T-helper 1 cell treated with Interleukin-12 subunit alpha and Interleukin-12 subunit beta and Interleukin-4 antibody, amounts not matched to agents 30 ng/mL and 1 ng/mL, for 36 hours (primary cell): ENCODE results near the gene COG3. TPM values are rescaled to one million over a fixed set of nuclear protein-coding genes. Genes with fewer than 3 reads are reported as not detected.

ENCODE experiments used
- intact Hi-C: fragments of 100-400 bp; cut with micrococcal nuclease; formaldehyde crosslinking; loops from one replicate; pipeline ENCODE4 v1.15.1; 2024
- total RNA-seq: library from RNA; stranded (reverse); gene quantifications from 2 replicates; pipeline ENCODE4 v1.2.3, GENCODE V29; 2022

COG3 gene
- total RNA-seq, 1 donor from 2014 or later = 29.1 TPM

- intact Hi-C loops = no loop called here
These were observed 78.1 kb downstream of the COG3 start for GRCh38 chr13:45542878-45543277.

GRCh38 chr13:45544520-45544919, 79.8 kb downstream of the COG3 start:
- intact Hi-C loops = no loop called here

DNA sequence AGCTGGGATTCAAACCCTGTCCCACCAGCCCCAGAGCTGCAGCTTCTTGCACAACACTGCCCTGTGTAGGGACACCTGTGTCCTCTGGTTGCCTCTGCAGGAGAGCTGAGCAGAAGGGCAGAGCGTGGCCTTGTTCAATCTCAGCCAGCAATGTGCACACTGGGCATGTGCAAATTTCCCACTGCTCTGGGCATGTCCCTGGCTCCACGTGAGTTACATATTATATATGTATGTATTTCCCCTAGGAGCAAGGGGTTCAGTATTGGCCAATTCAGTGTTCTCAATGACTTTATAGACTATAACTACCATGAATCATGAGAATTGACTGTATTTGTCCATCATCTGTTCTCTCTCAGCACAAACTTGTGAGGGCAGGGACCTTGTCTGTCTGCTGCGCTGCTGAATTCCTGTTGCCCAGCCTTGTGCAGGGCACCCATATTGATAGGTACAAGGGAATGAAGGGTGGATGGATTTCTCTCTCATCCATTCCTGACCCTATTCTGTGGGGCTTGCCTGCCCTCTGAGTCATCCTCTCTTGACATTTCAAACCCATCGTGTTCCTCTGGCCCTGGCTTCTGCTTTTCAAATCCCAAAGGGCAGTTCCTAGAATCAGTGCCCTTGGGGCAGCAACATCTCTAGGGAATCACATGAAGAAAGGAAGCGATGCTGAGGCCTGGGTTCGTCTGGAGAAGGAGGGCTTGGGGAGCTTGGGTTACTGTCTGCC, 81.1 kb downstream of the COG3 start:
- intact Hi-C loops = no loop called here

- intact Hi-C loops = no loop called here
These were observed 81.6 kb downstream of the COG3 start for GRCh38 chr13:45546410-45546765.

GRCh38 chr13:45548281-45548680, 83.5 kb downstream of the COG3 start:
- intact Hi-C loops = no loop called here

DNA sequence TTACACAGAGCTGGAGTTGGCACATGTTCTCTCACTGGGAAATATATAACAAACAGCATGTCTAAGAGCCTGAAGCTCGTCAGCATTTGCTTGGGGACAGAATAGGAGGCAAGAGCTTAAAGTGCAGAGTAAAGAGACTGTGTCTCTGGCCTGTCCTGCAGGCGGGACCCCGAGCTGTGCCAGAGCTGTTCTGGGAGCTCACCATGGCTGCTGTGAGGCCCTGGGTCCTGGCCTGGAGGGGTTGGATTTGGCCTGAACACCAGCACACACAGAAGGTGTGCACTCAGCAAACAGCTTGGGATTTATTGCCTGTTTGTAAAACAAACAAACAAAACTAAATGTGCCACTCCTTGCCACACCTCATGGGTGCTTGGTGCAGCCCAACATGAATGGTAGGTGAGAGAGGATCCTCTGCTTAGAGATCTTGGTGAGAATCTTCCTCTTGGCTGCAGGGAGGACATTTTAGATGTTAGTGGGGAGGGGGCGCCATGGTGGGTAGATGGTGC, 89.9 kb downstream of the COG3 start:
- intact Hi-C loops = no loop called here

DNA sequence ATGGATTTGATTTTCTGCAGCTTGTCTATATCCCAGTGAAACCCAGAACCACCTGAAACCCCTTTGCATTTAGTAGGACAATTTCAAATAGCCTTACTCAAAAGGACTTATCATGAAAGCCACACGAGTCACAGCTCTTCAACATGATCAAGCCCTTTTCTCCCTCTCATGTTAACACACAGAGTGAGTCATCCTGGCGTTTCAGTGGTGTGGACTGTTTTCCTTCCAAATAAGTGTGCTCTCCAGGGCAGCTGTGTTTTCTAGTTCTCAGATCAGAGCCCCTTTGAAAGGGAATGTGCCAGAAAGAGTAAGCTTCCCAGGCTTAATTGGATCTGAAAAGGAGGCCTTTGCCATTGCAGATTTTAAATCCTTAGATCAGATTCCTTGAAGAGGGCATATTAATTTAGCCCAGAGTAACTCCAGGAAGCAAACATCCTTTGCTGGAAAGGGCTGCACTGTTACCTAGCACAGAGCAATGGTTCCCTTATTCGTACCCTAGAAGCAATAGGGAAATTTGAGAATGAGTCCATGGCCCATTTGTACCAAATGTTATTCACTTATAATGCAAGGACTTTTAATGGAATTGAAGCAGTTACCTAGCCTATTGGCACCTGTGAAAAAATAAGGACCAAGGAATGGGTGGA, 99.5 kb downstream of the COG3 start:
- intact Hi-C loops = no loop called here

DNA sequence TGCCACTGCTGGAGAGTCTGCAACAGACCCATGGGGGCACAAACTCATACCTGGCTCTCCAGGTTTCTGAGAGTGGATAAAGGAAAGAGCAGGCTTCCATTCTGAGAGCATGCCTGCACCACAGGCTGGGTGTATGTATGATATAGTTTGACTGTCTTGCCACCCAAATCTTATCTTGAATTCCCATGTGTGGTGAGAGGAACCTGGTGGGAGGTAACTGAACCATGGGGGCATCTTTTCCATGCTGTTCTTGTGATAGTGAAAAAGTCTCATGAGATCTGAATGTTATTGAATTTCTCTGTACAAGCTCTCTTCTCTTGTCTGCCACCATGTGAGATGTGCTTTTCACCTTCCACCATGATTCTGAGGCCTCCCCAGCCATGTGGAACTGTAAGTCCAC, 100.6 kb downstream of the COG3 start:
- intact Hi-C loops = no loop called here

DNA sequence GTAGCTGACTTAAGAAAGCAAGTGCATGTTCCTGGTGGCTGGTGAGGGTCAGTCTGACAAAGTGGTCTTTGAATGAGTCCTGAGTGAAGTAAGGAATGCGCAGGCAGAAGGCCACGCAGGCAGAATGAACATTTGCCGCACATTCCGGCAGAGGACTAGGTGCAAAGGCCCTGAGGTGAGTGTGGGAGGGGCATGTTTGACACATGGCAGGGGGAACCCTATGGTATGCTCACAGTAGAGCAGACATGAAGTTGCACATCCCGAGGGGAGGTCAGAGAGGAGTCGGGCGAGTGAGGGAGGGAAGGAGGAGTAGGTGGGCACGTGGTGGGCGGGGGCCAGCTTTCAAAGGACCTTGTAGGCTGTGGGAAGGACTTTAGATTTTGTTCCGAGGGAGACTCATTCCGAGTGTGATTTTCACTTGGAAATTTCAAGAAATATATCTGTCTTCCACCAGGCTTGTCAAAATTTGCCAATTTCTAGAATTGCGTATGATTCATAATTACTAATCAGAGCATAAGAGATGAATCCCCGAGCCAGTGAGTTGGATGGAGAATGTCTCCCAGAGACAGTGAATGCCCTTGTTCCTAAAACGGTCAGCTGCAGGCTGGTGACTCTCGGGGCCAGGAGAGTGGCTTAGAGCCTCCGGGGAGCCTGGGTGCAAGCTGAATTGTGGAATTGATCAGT, 110.5 kb downstream of the COG3 start:
- intact Hi-C loops = no loop called here

DNA sequence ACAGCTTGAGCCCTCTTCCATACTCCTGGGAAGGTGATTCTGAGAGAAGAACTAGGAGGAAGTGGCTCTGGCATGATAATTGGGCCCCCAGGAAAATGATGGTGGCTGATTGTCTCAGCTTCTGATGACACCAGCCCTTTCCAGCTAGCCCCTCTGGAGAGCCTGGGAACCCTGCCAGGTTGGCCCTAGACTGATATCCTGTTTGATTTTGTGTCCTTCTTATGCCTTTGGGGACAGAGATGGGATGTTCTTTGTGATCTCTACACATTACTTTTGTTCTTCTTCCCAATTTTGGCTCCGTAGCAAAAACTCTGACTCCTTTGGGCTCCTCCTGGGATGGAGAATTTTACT, 111.1 kb downstream of the COG3 start:
- intact Hi-C loops = no loop called here

GRCh38 chr13:45576466-45576865, 111.7 kb downstream of the COG3 start:
- intact Hi-C loops = no loop called here

DNA sequence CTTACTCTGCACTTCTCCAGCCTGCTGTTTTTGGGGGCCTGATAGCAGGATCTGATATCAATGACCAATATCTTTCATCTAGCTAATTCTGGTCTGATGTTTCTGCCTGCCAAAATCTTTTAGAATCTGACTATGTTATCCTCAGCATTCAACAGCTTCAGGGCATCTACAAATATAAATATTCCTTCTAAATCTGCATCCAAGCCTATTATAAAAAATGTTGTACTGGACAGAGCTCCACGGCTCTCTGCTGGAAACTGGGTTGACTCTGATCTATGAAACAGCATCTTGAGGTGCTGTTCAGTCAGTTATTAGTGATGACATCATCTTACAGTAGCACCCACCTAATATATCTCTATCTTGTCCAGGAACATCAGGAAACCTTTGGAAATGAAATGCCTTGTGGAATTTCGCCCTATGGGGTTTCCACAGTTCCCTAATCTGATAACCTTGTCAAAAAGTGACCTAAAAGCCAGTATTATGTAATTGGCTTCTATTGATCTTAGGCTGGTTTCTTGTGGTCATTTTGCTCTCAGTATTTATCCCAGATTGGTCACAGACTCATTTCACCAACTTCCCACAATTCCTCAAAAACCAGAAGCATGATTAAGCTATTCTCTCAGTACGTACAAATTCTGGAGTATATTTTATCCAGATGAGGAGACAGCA, 117.8 kb downstream of the COG3 start:
- intact Hi-C loops = no loop called here

DNA sequence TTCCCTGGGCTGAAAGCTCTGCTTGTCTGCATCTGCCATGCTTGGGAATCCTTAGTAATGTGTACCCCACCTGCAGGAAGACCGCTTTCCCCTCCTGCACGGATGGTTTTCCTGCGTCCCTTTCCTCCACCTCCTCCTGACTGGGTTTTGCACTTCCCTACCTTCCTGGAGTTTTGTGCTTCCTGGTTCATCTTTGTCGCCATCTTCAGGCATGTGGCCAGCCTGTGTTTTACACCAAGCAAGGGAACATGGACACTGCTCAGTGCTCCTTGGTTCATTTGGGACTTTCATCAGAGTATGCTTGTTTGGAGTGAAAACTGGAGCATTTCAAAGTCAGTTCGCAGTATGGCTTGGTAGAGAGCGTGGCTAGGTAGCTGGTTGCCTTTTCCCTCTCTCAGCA, 120.1 kb downstream of the COG3 start:
- intact Hi-C loops = no loop called here

Other genes with a start within 250 kb of the COG3 start
- gene TPT1, start 123.8 kb upstream of the COG3 start, total RNA-seq = 4,192 and 4,203 TPM in 2 replicates
- gene SLC25A30, start 46.6 kb upstream of the COG3 start, total RNA-seq = 22.6 and 26.7 TPM in 2 replicates
- not detected in 2 replicates for gene ERICH6B, start 150.8 kb downstream of the COG3 start, total RNA-seq
- not detected in 2 replicates for gene CBY2, start 237.4 kb downstream of the COG3 start, total RNA-seq